Ishikawa (cell line): ENCODE data around the gene GTPBP1.

Experiments
- CEBPB ChIP-seq: IDR thresholded peaks from 2 replicates; pipeline ENCODE4 v1.6.1; 2012
- CREB1 ChIP-seq: IDR thresholded peaks from 2 replicates; pipeline ENCODE4 v1.6.1; 2012; ENCODE audit warnings: low read depth
- EGR1 ChIP-seq: IDR thresholded peaks from 2 replicates; pipeline ENCODE4 v1.6.1; 2012
- EP300 ChIP-seq: IDR thresholded peaks from 2 replicates; pipeline ENCODE4 v1.6.1; 2012; ENCODE audit warnings: borderline replicate concordance
- FOXM1 ChIP-seq: IDR thresholded peaks from 2 replicates; pipeline ENCODE4 v1.6.1; 2012; ENCODE audit warnings: low read depth, borderline replicate concordance
- NFIC ChIP-seq: IDR thresholded peaks from 2 replicates; pipeline ENCODE4 v1.6.1; 2012
- RAD21 ChIP-seq: IDR thresholded peaks from 2 replicates; pipeline ENCODE4 v1.6.1; 2012; ENCODE audit warnings: low read depth
- TAF1 ChIP-seq: IDR thresholded peaks from 2 replicates; pipeline ENCODE4 v1.6.1; 2012; ENCODE audit warnings: low read depth, mild to moderate bottlenecking
- TCF12 ChIP-seq: IDR thresholded peaks from 2 replicates; pipeline ENCODE4 v1.6.1; 2012; ENCODE audit warnings: low read depth
- TEAD4 ChIP-seq: IDR thresholded peaks from 2 replicates; pipeline ENCODE4 v1.6.1; 2012
- USF1 ChIP-seq: IDR thresholded peaks from 2 replicates; pipeline ENCODE4 v1.6.1; 2012
- YY1 ChIP-seq: IDR thresholded peaks from 2 replicates; pipeline ENCODE4 v1.6.1; 2012; ENCODE audit warnings: low read depth
- ZBTB7A ChIP-seq: IDR thresholded peaks from 2 replicates; pipeline ENCODE4 v1.6.1; 2012; ENCODE audit warnings: low read depth
- TF ChIP-seq, protein P1 (sequence below): IDR thresholded peaks from 2 replicates; pipeline ENCODE4 v1.6.1; 2012
- TF ChIP-seq, protein P2 (sequence below): IDR thresholded peaks from 2 replicates; pipeline ENCODE4 v1.6.1; 2012; ENCODE audit warnings: low read depth, mild to moderate bottlenecking

The GTPBP1 gene

DNA sequence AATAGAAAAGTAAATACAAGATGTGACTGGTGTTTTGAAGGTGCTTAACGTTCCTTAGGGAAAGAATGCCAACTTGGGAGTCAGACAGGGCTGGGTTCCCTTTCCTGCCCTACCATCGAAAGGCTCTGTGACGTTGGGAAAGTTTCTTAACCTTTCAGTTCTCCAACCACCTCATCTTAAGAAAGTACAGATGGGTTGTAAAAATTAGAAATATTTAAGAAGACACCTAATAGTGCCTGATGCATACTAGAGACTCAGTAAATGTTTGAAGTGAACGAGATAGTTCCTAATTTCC is 1.1 kb downstream of the GTPBP1 start:
- TF ChIP-seq, protein P1, sequence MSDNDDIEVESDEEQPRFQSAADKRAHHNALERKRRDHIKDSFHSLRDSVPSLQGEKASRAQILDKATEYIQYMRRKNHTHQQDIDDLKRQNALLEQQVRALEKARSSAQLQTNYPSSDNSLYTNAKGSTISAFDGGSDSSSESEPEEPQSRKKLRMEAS = no peak
- no peak for TF ChIP-seq NFIC
- TF ChIP-seq EGR1 = no peak
- no peak for TF ChIP-seq USF1
- no peak for TF ChIP-seq FOXM1
- TF ChIP-seq EP300 = no peak
- TF ChIP-seq TCF12 = no peak
- no peak for TF ChIP-seq ZBTB7A
- TF ChIP-seq, protein P2, sequence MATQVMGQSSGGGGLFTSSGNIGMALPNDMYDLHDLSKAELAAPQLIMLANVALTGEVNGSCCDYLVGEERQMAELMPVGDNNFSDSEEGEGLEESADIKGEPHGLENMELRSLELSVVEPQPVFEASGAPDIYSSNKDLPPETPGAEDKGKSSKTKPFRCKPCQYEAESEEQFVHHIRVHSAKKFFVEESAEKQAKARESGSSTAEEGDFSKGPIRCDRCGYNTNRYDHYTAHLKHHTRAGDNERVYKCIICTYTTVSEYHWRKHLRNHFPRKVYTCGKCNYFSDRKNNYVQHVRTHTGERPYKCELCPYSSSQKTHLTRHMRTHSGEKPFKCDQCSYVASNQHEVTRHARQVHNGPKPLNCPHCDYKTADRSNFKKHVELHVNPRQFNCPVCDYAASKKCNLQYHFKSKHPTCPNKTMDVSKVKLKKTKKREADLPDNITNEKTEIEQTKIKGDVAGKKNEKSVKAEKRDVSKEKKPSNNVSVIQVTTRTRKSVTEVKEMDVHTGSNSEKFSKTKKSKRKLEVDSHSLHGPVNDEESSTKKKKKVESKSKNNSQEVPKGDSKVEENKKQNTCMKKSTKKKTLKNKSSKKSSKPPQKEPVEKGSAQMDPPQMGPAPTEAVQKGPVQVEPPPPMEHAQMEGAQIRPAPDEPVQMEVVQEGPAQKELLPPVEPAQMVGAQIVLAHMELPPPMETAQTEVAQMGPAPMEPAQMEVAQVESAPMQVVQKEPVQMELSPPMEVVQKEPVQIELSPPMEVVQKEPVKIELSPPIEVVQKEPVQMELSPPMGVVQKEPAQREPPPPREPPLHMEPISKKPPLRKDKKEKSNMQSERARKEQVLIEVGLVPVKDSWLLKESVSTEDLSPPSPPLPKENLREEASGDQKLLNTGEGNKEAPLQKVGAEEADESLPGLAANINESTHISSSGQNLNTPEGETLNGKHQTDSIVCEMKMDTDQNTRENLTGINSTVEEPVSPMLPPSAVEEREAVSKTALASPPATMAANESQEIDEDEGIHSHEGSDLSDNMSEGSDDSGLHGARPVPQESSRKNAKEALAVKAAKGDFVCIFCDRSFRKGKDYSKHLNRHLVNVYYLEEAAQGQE = no peak
- TF ChIP-seq YY1 = no peak
- no peak for TF ChIP-seq CREB1

DNA sequence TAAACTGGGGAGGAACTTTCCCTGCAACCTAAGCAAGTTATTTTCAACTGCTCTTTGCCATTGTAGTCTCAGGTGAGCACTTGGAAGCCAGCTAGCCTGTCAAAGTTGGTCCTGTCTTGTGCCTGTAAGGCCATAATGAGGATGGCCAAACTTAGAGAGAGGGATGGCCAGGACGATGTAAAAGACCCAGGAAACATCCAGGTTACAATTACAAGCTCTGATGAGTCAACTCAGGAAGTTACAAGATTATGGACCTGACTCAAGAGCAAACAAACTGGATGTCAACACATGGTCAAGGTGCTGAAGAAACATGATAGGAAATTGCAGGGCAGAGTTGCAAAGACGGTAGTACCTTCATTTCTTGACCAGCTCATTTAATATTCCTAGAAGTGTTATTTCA is 1.6 kb downstream of the GTPBP1 start:
- TF ChIP-seq, protein P1 = no peak
- no peak for TF ChIP-seq NFIC
- TF ChIP-seq TEAD4 = no peak
- no peak for TF ChIP-seq CREB1

- TF ChIP-seq EGR1 (no peak), EP300 (no peak), YY1 (no peak), NFIC (no peak), CREB1 (no peak), FOXM1 (no peak), TCF12 (no peak), USF1 (no peak), TAF1 (no peak), CEBPB (no peak), RAD21 (no peak)
- TF ChIP-seq, protein P1 = no peak
Measured at GRCh38 chr22:38707984-38708383, 2.2 kb downstream of the GTPBP1 start.

- TF ChIP-seq, protein P1 = no peak
- TF ChIP-seq TEAD4 (no peak), TAF1 (no peak), ZBTB7A (no peak), CREB1 (no peak), TCF12 (no peak), USF1 (no peak), RAD21 (no peak), FOXM1 (no peak), EP300 (no peak), EGR1 (no peak), YY1 (no peak), CEBPB (no peak), NFIC (no peak)
- TF ChIP-seq, protein P2 = no peak
Measured at GRCh38 chr22:38709306-38709705, 3.6 kb downstream of the GTPBP1 start.

- TF ChIP-seq CREB1 (no peak), RAD21 (no peak), ZBTB7A (no peak), EGR1 (no peak), TAF1 (no peak), YY1 (no peak), TCF12 (no peak), TEAD4 (no peak)
- TF ChIP-seq, protein P1 = no peak
- TF ChIP-seq, protein P2 = no peak
Measured at GRCh38 chr22:38710351-38710750, 4.6 kb downstream of the GTPBP1 start.
